Liver (tissue), 9 donors: ENCODE results near the gene CHM. TPM values are rescaled to one million over a fixed set of nuclear protein-coding genes. Genes with fewer than 3 reads are reported as not detected.

ENCODE experiments used
- DNase-seq: peaks from one replicate; pipeline ENCODE4 v3.0.0-alpha.2; 2017; ENCODE audit warnings: low spot score
- H3K27ac ChIP-seq, 2 donors: one replicate each; pipeline ENCODE4 v1.7.0; 2013; ENCODE audit warnings: inconsistent platforms in 2 of 2, low read length in 2 of 2, control low read depth in 1 of 2, low read depth in 1 of 2, mild to moderate bottlenecking in 1 of 2
- H3K27me3 ChIP-seq, 4 donors: one replicate each; pipeline versions ENCODE4 v1.6.1 to v1.7.0; 2013; ENCODE audit warnings: low read length in 3 of 4, inconsistent platforms in 1 of 4, mild to moderate bottlenecking in 1 of 4, moderate library complexity in 1 of 4; ENCODE audit not compliant: control insufficient read depth in 4 of 4, insufficient read depth in 4 of 4
- H3K36me3 ChIP-seq, 4 donors: one replicate each; pipeline versions ENCODE4 v1.6.1 to v1.7.0; 2013; ENCODE audit warnings: low read length in 3 of 4, mild to moderate bottlenecking in 3 of 4, low read depth in 1 of 4, moderate library complexity in 1 of 4; ENCODE audit not compliant: control insufficient read depth in 4 of 4, insufficient read depth in 3 of 4
- H3K4me1 ChIP-seq, 4 donors: one replicate each; pipeline versions ENCODE4 v1.6.1 to v1.7.0; 2013; ENCODE audit warnings: low read length in 3 of 4, mild to moderate bottlenecking in 3 of 4, moderate library complexity in 1 of 4; ENCODE audit not compliant: control insufficient read depth in 4 of 4, insufficient read depth in 4 of 4
- H3K4me3 ChIP-seq, 3 donors: one replicate each; pipeline versions ENCODE4 v1.6.1 to v1.7.0; 2013; ENCODE audit warnings: low read length in 3 of 3, control low read depth in 1 of 3, low read depth in 1 of 3, mild to moderate bottlenecking in 1 of 3
- H3K9ac ChIP-seq, 2 donors: one replicate each; pipeline ENCODE4 v1.7.0; 2013; ENCODE audit warnings: low read length in 2 of 2, mild to moderate bottlenecking in 2 of 2, moderate library complexity in 2 of 2, control low read depth in 1 of 2, low read depth in 1 of 2
- H3K9me3 ChIP-seq, 4 donors: one replicate each; pipeline versions ENCODE4 v1.6.1 to v1.7.0; 2013; ENCODE audit warnings: low read length in 3 of 4; ENCODE audit not compliant: control insufficient read depth in 4 of 4
- ATF3 ChIP-seq: IDR thresholded peaks from 2 replicates; pipeline ENCODE4 v1.6.1; 2016; ENCODE audit warnings: antibody characterized with exemption
- EGR1 ChIP-seq, 2 donors: IDR thresholded peaks; 2 replicates each; pipeline ENCODE4 v1.6.1; 2016 to 2018; ENCODE audit warnings: antibody characterized with exemption in 2 of 2, low read depth in 2 of 2
- FOXA1 ChIP-seq: IDR thresholded peaks from 2 replicates; pipeline ENCODE4 v1.6.1; 2016; ENCODE audit warnings: antibody characterized with exemption
- FOXA2 ChIP-seq: IDR thresholded peaks from 2 replicates; pipeline ENCODE4 v1.6.1; 2016; ENCODE audit warnings: antibody characterized with exemption
- GABPA ChIP-seq, 2 donors: IDR thresholded peaks in 1 of 2; conservative IDR thresholded peaks in 1 of 2; 2 replicates each; pipeline ENCODE4 v1.6.1; 2016; ENCODE audit warnings: antibody characterized with exemption in 2 of 2, mild to moderate bottlenecking in 1 of 2, moderate library complexity in 1 of 2
- HNF4A ChIP-seq, 2 donors: conservative IDR thresholded peaks; 2 replicates each; pipeline ENCODE4 v1.6.1; 2016; ENCODE audit warnings: antibody characterized with exemption in 2 of 2, mild to moderate bottlenecking in 2 of 2
- HNF4G ChIP-seq: IDR thresholded peaks from 2 replicates; pipeline ENCODE4 v1.6.1; 2016; ENCODE audit warnings: antibody characterized with exemption
- JUND ChIP-seq, 2 donors: IDR thresholded peaks; 2 replicates each; pipeline ENCODE4 v1.6.1; 2016; ENCODE audit warnings: antibody characterized with exemption in 2 of 2
- NR2F2 ChIP-seq: IDR thresholded peaks from 2 replicates; pipeline ENCODE4 v1.6.1; 2016; ENCODE audit warnings: antibody characterized with exemption
- RAD21 ChIP-seq, 2 donors: IDR thresholded peaks; 2 replicates each; pipeline ENCODE4 v1.6.1; 2016; ENCODE audit warnings: antibody characterized with exemption in 2 of 2, mild to moderate bottlenecking in 2 of 2
- REST ChIP-seq: IDR thresholded peaks from 2 replicates; pipeline ENCODE4 v1.6.1; 2016; ENCODE audit warnings: antibody characterized with exemption, mild to moderate bottlenecking
- RXRA ChIP-seq, 2 donors: IDR thresholded peaks; 2 replicates each; pipeline ENCODE4 v1.6.1; 2017 to 2018; ENCODE audit warnings: antibody characterized with exemption in 2 of 2, mild to moderate bottlenecking in 1 of 2
- SP1 ChIP-seq: IDR thresholded peaks from 2 replicates; pipeline ENCODE4 v1.6.1; 2018; ENCODE audit warnings: antibody characterized with exemption, mild to moderate bottlenecking
- TAF1 ChIP-seq: conservative IDR thresholded peaks from 2 replicates; pipeline ENCODE4 v1.6.1; 2016; ENCODE audit warnings: antibody characterized with exemption, mild to moderate bottlenecking
- YY1 ChIP-seq: IDR thresholded peaks from 2 replicates; pipeline ENCODE4 v1.6.1; 2016; ENCODE audit warnings: antibody characterized with exemption, mild to moderate bottlenecking
- WGBS: extraction: QIAGEN DNeasy Blood & Tissue Kit; methylation state at CpG from one replicate; pipeline ENCODE4 v1.1.7; 2013; 5-methylcytosine and 5-hydroxymethylcytosine counted together
- polyA plus RNA-seq, 2 donors: library from polyadenylated mRNA; stranded (reverse) in 1 of 2; unstranded in 1 of 2; fragments of 200-250 nt in 1 of 2; fragments of >200 nt in 1 of 2; fragmentation: Nextera tagmentation in 1 of 2; extraction: Ambion mirVana in 1 of 2; gene quantifications; one replicate each; pipeline versions ENCODE4 v1.2.1 to v1.2.3, GENCODE V29; 2013 to 2015
- total RNA-seq, 2 donors: library from RNA; depleted of rRNA; stranded (reverse); fragments of >200 nt; gene quantifications; one replicate each; pipeline ENCODE4 v1.2.3, GENCODE V29; 2014
- TF ChIP-seq, protein P1 (sequence below): IDR thresholded peaks from 2 replicates; pipeline ENCODE4 v1.6.1; 2016; ENCODE audit warnings: antibody characterized with exemption
- TF ChIP-seq, protein P2 (sequence below): IDR thresholded peaks from 2 replicates; pipeline ENCODE4 v1.6.1; 2016; ENCODE audit warnings: antibody characterized with exemption
- TF ChIP-seq, protein P3 (sequence below): fragments of 150-350 bp; IDR thresholded peaks from 2 replicates; pipeline ENCODE4 v1.5.1; 2017; ENCODE audit warnings: improper control_type of control experiment, low read depth, low read length; ENCODE audit not compliant: missing input control
- donor health status: healthy.
- donor health status: healthy.
- donor health status: healthy.
- donor health status: healthy.
- donor health status: healthy.

Gene CHM
- total and polyA plus RNA-seq, 4 donors: 5.1 to 8.1 (median 6.4) TPM

- DNase-seq: no peak
- Histone ChIP-seq H3K27ac (no peak overlapping the region), H3K27me3 (no peaks in the 10 kb centered on the region), H3K4me3 (no peak overlapping the region), H3K9me3 (no peaks in the 10 kb centered on the region), H3K9ac (no peak overlapping the region), H3K36me3 (no peaks in the 10 kb centered on the region), H3K4me1 (no peaks in the 10 kb centered on the region)
- TF ChIP-seq REST: no peak
- TF ChIP-seq NR2F2: no peak
- TF ChIP-seq EGR1 (IDR thresholded peaks at IDR 0.05; ENCODE audit: low read depth in 2 of 2): no peak
- TF ChIP-seq HNF4G: no peak
- no peak for TF ChIP-seq YY1
- TF ChIP-seq, protein P1, sequence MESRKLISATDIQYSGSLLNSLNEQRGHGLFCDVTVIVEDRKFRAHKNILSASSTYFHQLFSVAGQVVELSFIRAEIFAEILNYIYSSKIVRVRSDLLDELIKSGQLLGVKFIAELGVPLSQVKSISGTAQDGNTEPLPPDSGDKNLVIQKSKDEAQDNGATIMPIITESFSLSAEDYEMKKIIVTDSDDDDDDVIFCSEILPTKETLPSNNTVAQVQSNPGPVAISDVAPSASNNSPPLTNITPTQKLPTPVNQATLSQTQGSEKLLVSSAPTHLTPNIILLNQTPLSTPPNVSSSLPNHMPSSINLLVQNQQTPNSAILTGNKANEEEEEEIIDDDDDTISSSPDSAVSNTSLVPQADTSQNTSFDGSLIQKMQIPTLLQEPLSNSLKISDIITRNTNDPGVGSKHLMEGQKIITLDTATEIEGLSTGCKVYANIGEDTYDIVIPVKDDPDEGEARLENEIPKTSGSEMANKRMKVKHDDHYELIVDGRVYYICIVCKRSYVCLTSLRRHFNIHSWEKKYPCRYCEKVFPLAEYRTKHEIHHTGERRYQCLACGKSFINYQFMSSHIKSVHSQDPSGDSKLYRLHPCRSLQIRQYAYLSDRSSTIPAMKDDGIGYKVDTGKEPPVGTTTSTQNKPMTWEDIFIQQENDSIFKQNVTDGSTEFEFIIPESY: no peak
- TF ChIP-seq, protein P2, sequence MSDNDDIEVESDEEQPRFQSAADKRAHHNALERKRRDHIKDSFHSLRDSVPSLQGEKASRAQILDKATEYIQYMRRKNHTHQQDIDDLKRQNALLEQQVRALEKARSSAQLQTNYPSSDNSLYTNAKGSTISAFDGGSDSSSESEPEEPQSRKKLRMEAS: no peak
- no peak for TF ChIP-seq RAD21 (IDR thresholded peaks at IDR 0.05)
- no peak for TF ChIP-seq GABPA (IDR thresholded peaks at IDR 0.05 in 1 of 2, conservative IDR thresholded peaks at IDR 0.05 in 1 of 2)
- TF ChIP-seq HNF4A (conservative IDR thresholded peaks at IDR 0.05): no peak
- TF ChIP-seq FOXA1: no peak
- TF ChIP-seq, protein P3, sequence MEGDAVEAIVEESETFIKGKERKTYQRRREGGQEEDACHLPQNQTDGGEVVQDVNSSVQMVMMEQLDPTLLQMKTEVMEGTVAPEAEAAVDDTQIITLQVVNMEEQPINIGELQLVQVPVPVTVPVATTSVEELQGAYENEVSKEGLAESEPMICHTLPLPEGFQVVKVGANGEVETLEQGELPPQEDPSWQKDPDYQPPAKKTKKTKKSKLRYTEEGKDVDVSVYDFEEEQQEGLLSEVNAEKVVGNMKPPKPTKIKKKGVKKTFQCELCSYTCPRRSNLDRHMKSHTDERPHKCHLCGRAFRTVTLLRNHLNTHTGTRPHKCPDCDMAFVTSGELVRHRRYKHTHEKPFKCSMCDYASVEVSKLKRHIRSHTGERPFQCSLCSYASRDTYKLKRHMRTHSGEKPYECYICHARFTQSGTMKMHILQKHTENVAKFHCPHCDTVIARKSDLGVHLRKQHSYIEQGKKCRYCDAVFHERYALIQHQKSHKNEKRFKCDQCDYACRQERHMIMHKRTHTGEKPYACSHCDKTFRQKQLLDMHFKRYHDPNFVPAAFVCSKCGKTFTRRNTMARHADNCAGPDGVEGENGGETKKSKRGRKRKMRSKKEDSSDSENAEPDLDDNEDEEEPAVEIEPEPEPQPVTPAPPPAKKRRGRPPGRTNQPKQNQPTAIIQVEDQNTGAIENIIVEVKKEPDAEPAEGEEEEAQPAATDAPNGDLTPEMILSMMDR: no peak
- TF ChIP-seq JUND (IDR thresholded peaks at IDR 0.05): no peak
- TF ChIP-seq SP1: no peak
- TF ChIP-seq ATF3: no peak
- TF ChIP-seq FOXA2: no peak
- TF ChIP-seq TAF1: no peak
- no peak for TF ChIP-seq RXRA (IDR thresholded peaks at IDR 0.05)
- WGBS: 75% methylated on average over 5 of the region's 5 CpGs
Observed at GRCh38 chrX:85828771-85829170, 218.6 kb downstream of the CHM start.
